H9 (cell line): Measurements from ENCODE around the gene MEGF8. TPM values are rescaled to one million over a fixed set of nuclear protein-coding genes. Genes with fewer than 3 reads are reported as not detected.

Source experiments
- DNase-seq: peaks from one replicate; pipeline ENCODE4 v3.0.0-alpha.2; 2017
- H2AFZ ChIP-seq: one replicate; pipeline ENCODE4 v1.6.1; 2013; ENCODE audit warnings: mild to moderate bottlenecking, low read length, control low read depth, moderate library complexity
- H2AK5ac ChIP-seq: 2 replicates; pipeline ENCODE4 v1.6.1; 2013; ENCODE audit warnings: low read length, control low read depth, mixed read lengths; ENCODE audit not compliant: insufficient read length
- H2BK120ac ChIP-seq: one replicate; pipeline ENCODE4 v1.6.1; 2013; ENCODE audit warnings: low read depth, mild to moderate bottlenecking, low read length, control low read depth, inconsistent platforms; ENCODE audit not compliant: poor library complexity, severe bottlenecking
- H2BK12ac ChIP-seq: 2 replicates; pipeline ENCODE4 v1.6.1; 2013; ENCODE audit warnings: low read length, control low read depth, mixed read lengths, low read depth; ENCODE audit not compliant: insufficient read length
- H2BK15ac ChIP-seq: 2 replicates; pipeline ENCODE4 v1.6.1; 2013; ENCODE audit warnings: low read depth, low read length, control low read depth
- H2BK20ac ChIP-seq: one replicate; pipeline ENCODE4 v1.6.1; 2013; ENCODE audit warnings: low read depth, mild to moderate bottlenecking, low read length, control low read depth, inconsistent platforms; ENCODE audit not compliant: poor library complexity, severe bottlenecking
- H2BK5ac ChIP-seq: 2 replicates; pipeline ENCODE4 v1.6.1; 2013; ENCODE audit warnings: low read length, control low read depth, mixed read lengths; ENCODE audit not compliant: insufficient read length
- H3K14ac ChIP-seq: 2 replicates; pipeline ENCODE4 v1.6.1; 2013; ENCODE audit warnings: low read length, control low read depth; ENCODE audit not compliant: insufficient read depth
- H3K18ac ChIP-seq: 2 replicates; pipeline ENCODE4 v1.6.1; 2013; ENCODE audit warnings: low read depth, mild to moderate bottlenecking, mixed read lengths, low read length, control low read depth; ENCODE audit not compliant: insufficient read length
- H3K23ac ChIP-seq: 2 replicates; pipeline ENCODE4 v1.6.1; 2013; ENCODE audit warnings: low read length, control low read depth, mixed read lengths, low read depth; ENCODE audit not compliant: insufficient read length
- H3K23me2 ChIP-seq: 2 replicates; pipeline ENCODE4 v1.6.1; 2013; ENCODE audit warnings: low read depth, mild to moderate bottlenecking, mixed read lengths, low read length, control low read depth; ENCODE audit not compliant: insufficient read length, poor library complexity, severe bottlenecking
- H3K27ac ChIP-seq: 2 replicates; pipeline ENCODE4 v1.5.1; 2013; ENCODE audit warnings: low read length, control low read depth, mixed read lengths, low read depth; ENCODE audit not compliant: insufficient read length
- H3K27me3 ChIP-seq: 2 replicates; pipeline ENCODE4 v1.6.1; 2013; ENCODE audit warnings: low read length, control low read depth, inconsistent platforms; ENCODE audit not compliant: insufficient read depth
- H3K4ac ChIP-seq: 2 replicates; pipeline ENCODE4 v1.6.1; 2013; ENCODE audit warnings: low read depth, mild to moderate bottlenecking, control low read depth, inconsistent platforms, low read length, moderate library complexity
- H3K4me1 ChIP-seq: 2 replicates; pipeline ENCODE4 v1.6.1; 2013; ENCODE audit warnings: low read length, control low read depth, inconsistent platforms; ENCODE audit not compliant: insufficient read depth
- H3K4me2 ChIP-seq: 2 replicates; pipeline ENCODE4 v1.6.1; 2013; ENCODE audit warnings: low read length, control low read depth, mixed read lengths; ENCODE audit not compliant: insufficient read length, insufficient read depth
- H3K56ac ChIP-seq: 2 replicates; pipeline ENCODE4 v1.6.1; 2013; ENCODE audit warnings: low read depth, mild to moderate bottlenecking, mixed read lengths, low read length, control low read depth; ENCODE audit not compliant: insufficient read length
- H3K79me1 ChIP-seq: 2 replicates; pipeline ENCODE4 v1.6.1; 2013; ENCODE audit warnings: low read depth, mild to moderate bottlenecking, moderate library complexity, low read length, control low read depth, inconsistent platforms; ENCODE audit not compliant: insufficient read depth, poor library complexity, severe bottlenecking
- H3K79me2 ChIP-seq: 2 replicates; pipeline ENCODE4 v1.6.1; 2013; ENCODE audit warnings: low read length, control low read depth, inconsistent platforms; ENCODE audit not compliant: insufficient read depth
- H3K9ac ChIP-seq: 2 replicates; pipeline ENCODE4 v1.6.1; 2013; ENCODE audit warnings: low read length, control low read depth, mixed read lengths; ENCODE audit not compliant: insufficient read length; ENCODE audit errors: extremely low read depth
- H3K9me3 ChIP-seq: one replicate; pipeline ENCODE4 v1.6.1; 2013; ENCODE audit warnings: low read depth, low read length, inconsistent platforms; ENCODE audit not compliant: control insufficient read depth
- H3T11ph ChIP-seq: one replicate; pipeline ENCODE4 v1.6.1; 2013; ENCODE audit warnings: mild to moderate bottlenecking, low read length, control low read depth, inconsistent platforms
- H4K20me1 ChIP-seq: one replicate; pipeline ENCODE4 v1.6.1; 2013; ENCODE audit not compliant: control insufficient read depth, insufficient read length, insufficient read depth
- H4K5ac ChIP-seq: 2 replicates; pipeline ENCODE4 v1.6.1; 2013; ENCODE audit warnings: low read depth, mild to moderate bottlenecking, mixed read lengths, low read length, control low read depth; ENCODE audit not compliant: insufficient read length
- H4K8ac ChIP-seq: replicated peaks from 2 replicates; pipeline ENCODE4 v1.6.1; 2013; ENCODE audit warnings: low read length, control low read depth, mixed read lengths, low read depth; ENCODE audit not compliant: insufficient read length
- H4K91ac ChIP-seq: 2 replicates; pipeline ENCODE4 v1.6.1; 2013; ENCODE audit warnings: low read depth, mild to moderate bottlenecking, moderate library complexity, mixed read lengths, low read length, control low read depth; ENCODE audit not compliant: insufficient read length
- H3K27ac Mint-ChIP-seq, 3 experiments: 2 replicates in 2 of 3; 3 replicates in 1 of 3; pipeline ENCODE4 v1.8.0; 2020 to 2021; ENCODE audit warnings: mixed read lengths in 3 of 3, mild to moderate bottlenecking in 1 of 3, moderate library complexity in 1 of 3
- H3K27me3 Mint-ChIP-seq: 2 replicates; pipeline ENCODE4 v1.8.0; 2021; ENCODE audit warnings: low read depth, mild to moderate bottlenecking, moderate library complexity, mixed read lengths
- H3K36me3 Mint-ChIP-seq, 3 experiments: 2 replicates in 2 of 3; 3 replicates in 1 of 3; pipeline ENCODE4 v1.8.0; 2020 to 2021; ENCODE audit warnings: low read depth in 3 of 3, mixed read lengths in 3 of 3; ENCODE audit not compliant: insufficient read depth in 1 of 3
- H3K4me1 Mint-ChIP-seq, 2 experiments: 2 replicates each; pipeline ENCODE4 v1.8.0; 2020; ENCODE audit warnings: mixed read lengths in 2 of 2
- H3K4me3 Mint-ChIP-seq, 2 experiments: 2 replicates in 1 of 2; 3 replicates in 1 of 2; pipeline ENCODE4 v1.8.0; 2020 to 2021; ENCODE audit warnings: mild to moderate bottlenecking in 2 of 2, mixed read lengths in 2 of 2, moderate library complexity in 1 of 2
- H3K9me3 Mint-ChIP-seq, 2 experiments: 2 replicates in 1 of 2; 3 replicates in 1 of 2; pipeline ENCODE4 v1.8.0; 2020; ENCODE audit warnings: mild to moderate bottlenecking in 2 of 2, mixed read lengths in 2 of 2, moderate library complexity in 1 of 2
- WGBS: extraction: QIAGEN DNeasy Blood & Tissue Kit; methylation state at CpG from one replicate; pipeline ENCODE4 v1.1.7; 2013; ENCODE audit warnings: missing lambda C conversion rate, low lambda C conversion rate, mixed read lengths; ENCODE audit not compliant: insufficient read length; ENCODE audit errors: extremely low coverage; 5-methylcytosine and 5-hydroxymethylcytosine counted together
- total RNA-seq: library from RNA; stranded (reverse); gene quantifications from 2 replicates; pipeline ENCODE4 v1.2.1, GENCODE V29; 2021
- TF ChIP-seq, protein P1 (sequence below): fragments of 200-600 bp; sonication (generic); conservative IDR thresholded peaks from 3 replicates; pipeline ENCODE4 v1.8.0; 2021; ENCODE audit warnings: antibody characterized with exemption, mild to moderate bottlenecking

MEGF8 gene
- total RNA-seq, 1 experiment from 2014 or later, result 28.4 TPM

DNA sequence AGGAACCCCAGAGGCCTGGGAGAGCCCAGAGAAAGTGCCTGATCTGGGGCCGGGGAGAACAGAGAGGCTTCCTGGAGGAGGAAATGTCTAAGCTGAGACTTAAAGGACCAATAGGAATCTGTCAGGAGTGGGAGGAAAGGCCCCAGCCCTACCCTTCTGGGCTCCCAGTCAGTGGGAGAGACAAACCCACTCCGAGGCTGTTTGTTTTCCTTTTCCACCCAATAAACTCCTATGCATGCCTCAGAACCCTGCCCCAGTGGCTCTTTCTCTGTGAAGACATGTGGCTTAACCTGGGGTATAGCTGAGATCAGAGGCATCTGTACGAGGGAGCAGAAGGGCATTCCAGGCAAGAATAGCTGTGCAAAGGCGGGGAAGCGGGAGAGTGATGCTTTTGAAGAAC, 1.9 kb downstream of the MEGF8 start:
- Histone ChIP-seq H3K79me2 (peaks cover 5% of the 10 kb centered on the region; the same call in 1 of the 2 replicates), H3K18ac (no peak overlapping the region), H3K27ac (no peak overlapping the region), H3K9ac (no peak overlapping the region), H3K23me2 (peaks cover 19% of the 10 kb centered on the region), H2BK5ac (no peak overlapping the region), H3K23ac (no peak overlapping the region), H3K27me3 (no peaks in the 10 kb centered on the region), H4K5ac (no peak overlapping the region), H4K8ac (no peak overlapping the region), H3K79me1 (peaks cover 11% of the 10 kb centered on the region), H2BK12ac (no peak overlapping the region), H2AK5ac (no peak overlapping the region), H2BK20ac (no peak overlapping the region), H4K20me1 (no peaks in the 10 kb centered on the region), H3K9me3 (no peaks in the 10 kb centered on the region), H3T11ph (no peak overlapping the region), H3K4me1 (no peaks in the 10 kb centered on the region; the same call in 1 of the 2 replicates), H2AFZ (no peak overlapping the region), H4K91ac (no peak overlapping the region), H2BK15ac (no peak overlapping the region), H3K4ac (no peak overlapping the region), H2BK120ac (no peak overlapping the region), H3K56ac (no peak overlapping the region), H3K4me2 (no peak overlapping the region), H3K14ac (no peak overlapping the region)
- WGBS, result no CpG with 5 or more reads among the region's 5 CpGs
- H3K9me3 Mint-ChIP-seq, result no peaks in the 10 kb centered on the region
- H3K36me3 Mint-ChIP-seq, result peaks cover 0 to 3% (median 0%) of the 10 kb centered on the region in 3 experiments; a peak in 2 of 7 replicates
- H3K4me1 Mint-ChIP-seq, result peaks cover 25 to 32% of the 10 kb centered on the region in 2 experiments
- peaks cover 24% of the 10 kb centered on the region for H3K27me3 Mint-ChIP-seq
- DNase-seq, result no peak
- peak overlapping the region in 1 of 2 experiments; percentile 89; a peak in 1 of 5 replicates for H3K4me3 Mint-ChIP-seq
- H3K27ac Mint-ChIP-seq, result no peak overlapping the region
- TF ChIP-seq, protein P1, sequence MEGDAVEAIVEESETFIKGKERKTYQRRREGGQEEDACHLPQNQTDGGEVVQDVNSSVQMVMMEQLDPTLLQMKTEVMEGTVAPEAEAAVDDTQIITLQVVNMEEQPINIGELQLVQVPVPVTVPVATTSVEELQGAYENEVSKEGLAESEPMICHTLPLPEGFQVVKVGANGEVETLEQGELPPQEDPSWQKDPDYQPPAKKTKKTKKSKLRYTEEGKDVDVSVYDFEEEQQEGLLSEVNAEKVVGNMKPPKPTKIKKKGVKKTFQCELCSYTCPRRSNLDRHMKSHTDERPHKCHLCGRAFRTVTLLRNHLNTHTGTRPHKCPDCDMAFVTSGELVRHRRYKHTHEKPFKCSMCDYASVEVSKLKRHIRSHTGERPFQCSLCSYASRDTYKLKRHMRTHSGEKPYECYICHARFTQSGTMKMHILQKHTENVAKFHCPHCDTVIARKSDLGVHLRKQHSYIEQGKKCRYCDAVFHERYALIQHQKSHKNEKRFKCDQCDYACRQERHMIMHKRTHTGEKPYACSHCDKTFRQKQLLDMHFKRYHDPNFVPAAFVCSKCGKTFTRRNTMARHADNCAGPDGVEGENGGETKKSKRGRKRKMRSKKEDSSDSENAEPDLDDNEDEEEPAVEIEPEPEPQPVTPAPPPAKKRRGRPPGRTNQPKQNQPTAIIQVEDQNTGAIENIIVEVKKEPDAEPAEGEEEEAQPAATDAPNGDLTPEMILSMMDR, result no peak
